ENCODE data around the gene SLC6A17. TPM values are rescaled to one million over a fixed set of nuclear protein-coding genes. Genes with fewer than 3 reads are reported as not detected.

SLC6A17 gene
- total RNA-seq, 1 donor from 2014 or later = 0.52 TPM

- H3K9me3 ChIP-seq (ENCODE audit: control insufficient read depth in 3 of 3, low read length in 3 of 3) = no peaks in the 10 kb centered on the region
- H3K4me1 ChIP-seq (ENCODE audit: control insufficient read depth in 3 of 3, insufficient read depth in 3 of 3, low read length in 3 of 3) = peaks cover 7 to 13% (median 9%) of the 10 kb centered on the region in 3 donors
- H3K36me3 ChIP-seq (ENCODE audit: control insufficient read depth in 3 of 3, insufficient read depth in 3 of 3, low read length in 3 of 3) = peaks cover 5 to 12% (median 11%) of the 10 kb centered on the region in 3 donors
- peaks cover 0 to 3% (median 0%) of the 10 kb centered on the region in 3 donors for H3K27me3 ChIP-seq (ENCODE audit: control insufficient read depth in 3 of 3, insufficient read depth in 3 of 3, low read length in 3 of 3)
- no peak overlapping the region for H3K27ac ChIP-seq (ENCODE audit: low read depth, low read length)
- H3K4me3 ChIP-seq (ENCODE audit: low read length in 3 of 3) = no peak overlapping the region
- no peak overlapping the region for H3K9ac ChIP-seq (ENCODE audit: low read depth in 1 of 3, low read length in 3 of 3)
Measured at GRCh38 chr1:110235181-110235833, 85.0 kb downstream of the SLC6A17 start.

DNA sequence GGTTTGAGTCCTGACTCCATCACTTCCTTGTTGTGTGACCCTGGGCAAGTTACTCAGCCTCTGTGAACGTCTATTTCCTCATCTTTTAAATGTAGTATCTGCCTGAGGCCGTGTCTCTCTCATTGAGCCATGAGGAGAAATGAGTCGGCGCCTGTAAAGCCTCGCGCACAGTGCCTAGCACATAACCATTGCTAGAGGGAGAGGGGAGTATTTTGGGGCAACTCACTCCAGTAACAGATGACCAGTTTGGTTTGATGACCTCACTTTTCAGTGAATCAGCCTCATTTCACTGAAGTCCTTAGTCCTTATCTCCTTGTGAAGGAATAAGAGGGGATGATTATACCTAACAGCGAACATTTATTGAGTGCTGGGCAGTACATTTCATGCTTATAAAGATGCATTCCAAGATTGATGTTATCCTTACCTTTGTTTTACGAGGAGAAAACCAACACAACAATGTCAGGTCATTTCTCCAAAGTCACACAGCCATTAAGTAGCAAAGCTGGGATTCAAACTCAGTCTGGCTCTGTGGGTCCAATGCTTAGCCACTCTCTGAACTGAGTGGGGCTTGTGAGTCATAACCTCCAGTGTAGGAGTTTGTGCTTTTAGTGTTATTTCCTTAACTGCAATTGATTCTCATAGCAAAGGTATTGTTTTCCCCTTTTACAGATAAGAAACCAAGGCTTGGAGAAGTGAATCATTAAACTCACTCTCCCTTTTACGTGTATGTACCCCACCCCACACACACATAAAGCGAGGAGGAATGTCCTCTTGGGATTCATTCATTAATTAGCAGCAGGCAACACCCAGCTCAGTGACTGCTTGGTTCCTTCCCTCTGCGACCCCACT is 85.8 kb downstream of the SLC6A17 start:
- H3K9me3 ChIP-seq (ENCODE audit: control insufficient read depth in 3 of 3, low read length in 3 of 3) = no peaks in the 10 kb centered on the region
- H3K4me1 ChIP-seq (ENCODE audit: control insufficient read depth in 3 of 3, insufficient read depth in 3 of 3, low read length in 3 of 3) = peaks cover 3 to 14% (median 7%) of the 10 kb centered on the region in 3 donors
- no peak overlapping the region for H3K27ac ChIP-seq (ENCODE audit: low read depth, low read length)
- H3K27me3 ChIP-seq (ENCODE audit: control insufficient read depth in 3 of 3, insufficient read depth in 3 of 3, low read length in 3 of 3) = peaks cover 0 to 3% (median 0%) of the 10 kb centered on the region in 3 donors
- no peak overlapping the region for H3K4me3 ChIP-seq (ENCODE audit: low read length in 3 of 3)
- peaks cover 5 to 12% (median 11%) of the 10 kb centered on the region in 3 donors for H3K36me3 ChIP-seq (ENCODE audit: control insufficient read depth in 3 of 3, insufficient read depth in 3 of 3, low read length in 3 of 3)
- no peak overlapping the region for H3K9ac ChIP-seq (ENCODE audit: low read depth in 1 of 3, low read length in 3 of 3)

DNA sequence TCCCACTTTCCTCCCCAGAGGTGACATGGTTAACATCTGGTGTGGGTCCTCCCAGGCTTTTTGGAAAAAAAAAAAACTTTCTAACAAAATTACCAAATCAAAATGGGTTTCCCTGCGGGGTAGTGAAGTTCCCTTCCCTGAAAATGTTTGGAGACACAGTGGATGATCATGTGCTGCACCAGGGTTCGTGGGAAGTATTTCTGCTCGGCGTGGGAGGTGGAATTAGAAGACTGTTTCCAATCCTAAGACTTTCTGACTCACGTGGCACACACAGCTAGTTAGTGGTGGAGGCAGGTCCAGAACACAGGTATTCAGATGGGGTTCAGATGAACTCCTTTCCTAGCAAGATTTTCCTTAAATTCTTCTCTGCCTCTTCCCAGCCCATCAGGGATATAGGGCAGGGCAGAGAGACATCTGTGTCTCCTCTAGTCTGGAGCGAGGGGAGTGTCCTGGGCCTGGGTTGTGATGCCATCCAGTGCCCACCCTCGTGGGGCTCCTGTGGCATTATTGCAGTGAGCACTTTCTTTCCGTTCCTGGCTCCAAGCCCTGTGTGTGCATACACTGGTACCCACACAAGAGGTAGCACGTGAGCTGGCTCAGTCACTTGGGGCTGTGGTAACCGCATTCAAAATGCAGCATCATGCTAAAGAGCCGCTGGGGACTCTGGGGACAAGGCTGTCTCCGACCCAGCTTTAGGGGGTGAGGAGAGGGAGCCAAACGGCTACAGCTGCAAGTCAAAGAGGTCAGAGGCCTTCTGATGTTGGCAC is 87.3 kb downstream of the SLC6A17 start:
- H3K9me3 ChIP-seq (ENCODE audit: control insufficient read depth in 3 of 3, low read length in 3 of 3) = no peaks in the 10 kb centered on the region
- H3K4me3 ChIP-seq (ENCODE audit: low read length in 3 of 3) = no peak overlapping the region
- no peak overlapping the region for H3K9ac ChIP-seq (ENCODE audit: low read depth in 1 of 3, low read length in 3 of 3)
- peaks cover 3 to 17% (median 7%) of the 10 kb centered on the region in 3 donors for H3K4me1 ChIP-seq (ENCODE audit: control insufficient read depth in 3 of 3, insufficient read depth in 3 of 3, low read length in 3 of 3)
- H3K27me3 ChIP-seq (ENCODE audit: control insufficient read depth in 3 of 3, insufficient read depth in 3 of 3, low read length in 3 of 3) = peaks cover 0 to 3% (median 0%) of the 10 kb centered on the region in 3 donors
- H3K27ac ChIP-seq (ENCODE audit: low read depth, low read length) = no peak overlapping the region
- peaks cover 1 to 6% (median 3%) of the 10 kb centered on the region in 3 donors for H3K36me3 ChIP-seq (ENCODE audit: control insufficient read depth in 3 of 3, insufficient read depth in 3 of 3, low read length in 3 of 3)

GRCh38 chr1:110239441-110240430 is 89.4 kb downstream of the SLC6A17 start:
- no peak overlapping the region for H3K4me3 ChIP-seq (ENCODE audit: low read length in 3 of 3)
- peaks cover 5 to 17% (median 6%) of the 10 kb centered on the region in 3 donors for H3K4me1 ChIP-seq (ENCODE audit: control insufficient read depth in 3 of 3, insufficient read depth in 3 of 3, low read length in 3 of 3)
- H3K9me3 ChIP-seq (ENCODE audit: control insufficient read depth in 3 of 3, low read length in 3 of 3) = no peaks in the 10 kb centered on the region
- H3K9ac ChIP-seq (ENCODE audit: low read depth in 1 of 3, low read length in 3 of 3) = no peak overlapping the region
- H3K27me3 ChIP-seq (ENCODE audit: control insufficient read depth in 3 of 3, insufficient read depth in 3 of 3, low read length in 3 of 3) = peaks cover 0 to 9% (median 0%) of the 10 kb centered on the region in 3 donors
- H3K36me3 ChIP-seq (ENCODE audit: control insufficient read depth in 3 of 3, insufficient read depth in 3 of 3, low read length in 3 of 3) = no peaks in the 10 kb centered on the region
- H3K27ac ChIP-seq (ENCODE audit: low read depth, low read length) = peak overlapping the region; percentile 40

DNA sequence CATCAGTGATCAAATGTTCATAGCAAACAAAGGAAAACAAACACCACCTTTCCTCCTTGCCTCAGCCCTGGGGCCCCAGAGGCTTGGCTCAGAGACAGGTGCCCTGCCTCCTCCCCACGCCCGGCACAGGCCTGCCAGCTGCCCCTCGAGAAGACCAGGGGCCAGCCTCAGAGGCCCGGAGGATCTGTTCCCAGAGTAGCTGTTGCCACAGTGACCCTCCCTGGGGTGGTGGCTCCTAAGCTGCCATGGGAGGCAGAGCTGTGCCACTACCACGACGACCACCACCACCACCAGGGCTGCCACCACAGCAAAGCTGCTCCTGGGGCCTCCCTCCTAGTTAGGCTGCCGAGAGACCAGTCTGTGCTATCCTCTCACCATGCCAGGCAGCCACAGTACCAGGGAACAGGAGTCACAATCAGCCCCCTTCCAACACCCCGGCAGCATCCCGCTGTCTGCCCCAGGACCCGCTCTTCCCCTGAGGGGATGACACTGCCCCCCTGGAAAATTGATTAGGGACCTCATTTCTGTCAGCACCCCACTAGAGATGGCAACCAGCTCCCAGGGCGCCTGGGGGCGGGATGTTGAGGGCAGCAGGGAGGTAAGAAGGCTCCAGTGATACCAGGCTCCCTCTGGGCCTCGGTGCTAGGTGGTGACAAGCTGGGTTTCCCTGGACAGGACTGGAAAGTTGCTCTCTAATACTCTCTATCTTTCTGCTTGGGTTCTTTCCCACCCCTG is 90.3 kb downstream of the SLC6A17 start:
- Histone ChIP-seq H3K4me3 (ENCODE audit: low read length in 3 of 3) (no peak overlapping the region), H3K27ac (ENCODE audit: low read depth, low read length) (no peak overlapping the region), H3K36me3 (ENCODE audit: control insufficient read depth in 3 of 3, insufficient read depth in 3 of 3, low read length in 3 of 3) (no peaks in the 10 kb centered on the region), H3K27me3 (ENCODE audit: control insufficient read depth in 3 of 3, insufficient read depth in 3 of 3, low read length in 3 of 3) (peaks cover 0 to 11% (median 0%) of the 10 kb centered on the region in 3 donors), H3K9me3 (ENCODE audit: control insufficient read depth in 3 of 3, low read length in 3 of 3) (no peaks in the 10 kb centered on the region), H3K4me1 (ENCODE audit: control insufficient read depth in 3 of 3, insufficient read depth in 3 of 3, low read length in 3 of 3) (peaks cover 5 to 9% (median 6%) of the 10 kb centered on the region in 3 donors), H3K9ac (ENCODE audit: low read depth in 1 of 3, low read length in 3 of 3) (no peak overlapping the region)

DNA sequence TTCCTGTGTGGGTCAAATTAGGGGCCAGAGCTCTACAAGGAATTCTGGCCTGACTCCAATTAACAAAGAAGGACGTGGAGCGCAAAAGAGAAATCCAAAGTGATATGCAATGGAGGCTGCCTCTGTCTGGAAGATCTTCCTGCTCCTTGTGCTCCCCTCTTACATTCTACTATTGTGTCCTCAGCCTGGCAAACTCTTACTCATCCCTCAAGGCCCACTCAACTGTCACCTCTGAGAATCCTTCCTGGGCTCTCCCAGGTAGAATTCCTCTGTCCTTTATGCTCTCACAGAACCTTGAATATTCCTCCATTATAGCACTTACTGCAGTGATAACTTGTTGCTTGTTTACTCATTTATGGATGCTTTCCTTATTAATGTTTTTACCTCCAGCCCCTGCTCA is 91.2 kb downstream of the SLC6A17 start:
- H3K27ac ChIP-seq (ENCODE audit: low read depth, low read length) = no peak overlapping the region
- no peaks in the 10 kb centered on the region for H3K36me3 ChIP-seq (ENCODE audit: control insufficient read depth in 3 of 3, insufficient read depth in 3 of 3, low read length in 3 of 3)
- H3K27me3 ChIP-seq (ENCODE audit: control insufficient read depth in 3 of 3, insufficient read depth in 3 of 3, low read length in 3 of 3) = peaks cover 0 to 9% (median 0%) of the 10 kb centered on the region in 3 donors
- H3K4me3 ChIP-seq (ENCODE audit: low read length in 3 of 3) = no peak overlapping the region
- H3K9me3 ChIP-seq (ENCODE audit: control insufficient read depth in 3 of 3, low read length in 3 of 3) = no peaks in the 10 kb centered on the region
- H3K9ac ChIP-seq (ENCODE audit: low read depth in 1 of 3, low read length in 3 of 3) = no peak overlapping the region
- peaks cover 6 to 11% (median 9%) of the 10 kb centered on the region in 3 donors for H3K4me1 ChIP-seq (ENCODE audit: control insufficient read depth in 3 of 3, insufficient read depth in 3 of 3, low read length in 3 of 3)

DNA sequence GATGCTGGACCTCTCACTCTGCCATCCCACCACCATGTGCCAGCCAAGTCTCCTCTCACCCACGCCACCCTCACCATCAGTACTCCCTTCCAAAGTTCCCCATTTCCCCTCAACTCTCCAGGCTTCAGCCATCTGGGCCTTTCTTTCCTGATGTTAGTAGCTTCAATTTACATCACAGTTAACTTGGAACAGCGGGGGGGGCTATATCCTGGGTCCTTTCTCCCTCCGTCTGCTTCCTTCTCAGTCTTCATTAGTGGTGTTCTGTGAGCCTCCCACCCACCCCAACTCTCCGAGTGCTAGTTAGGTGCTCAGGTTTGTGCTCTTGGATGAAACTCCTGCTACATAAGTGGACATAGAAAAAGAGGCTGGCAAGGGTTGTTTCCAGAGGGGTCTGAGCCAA is 91.8 kb downstream of the SLC6A17 start:
- Histone ChIP-seq H3K36me3 (ENCODE audit: control insufficient read depth in 3 of 3, insufficient read depth in 3 of 3, low read length in 3 of 3) (no peaks in the 10 kb centered on the region), H3K9me3 (ENCODE audit: control insufficient read depth in 3 of 3, low read length in 3 of 3) (no peaks in the 10 kb centered on the region), H3K4me3 (ENCODE audit: low read length in 3 of 3) (no peak overlapping the region), H3K27ac (ENCODE audit: low read depth, low read length) (no peak overlapping the region), H3K9ac (ENCODE audit: low read depth in 1 of 3, low read length in 3 of 3) (no peak overlapping the region), H3K27me3 (ENCODE audit: control insufficient read depth in 3 of 3, insufficient read depth in 3 of 3, low read length in 3 of 3) (peaks cover 0 to 9% (median 0%) of the 10 kb centered on the region in 3 donors), H3K4me1 (ENCODE audit: control insufficient read depth in 3 of 3, insufficient read depth in 3 of 3, low read length in 3 of 3) (peaks cover 6 to 11% (median 9%) of the 10 kb centered on the region in 3 donors)

- Histone ChIP-seq H3K9ac (ENCODE audit: low read depth in 1 of 3, low read length in 3 of 3) (no peak overlapping the region), H3K4me1 (ENCODE audit: control insufficient read depth in 3 of 3, insufficient read depth in 3 of 3, low read length in 3 of 3) (peaks cover 6 to 11% (median 9%) of the 10 kb centered on the region in 3 donors), H3K27ac (ENCODE audit: low read depth, low read length) (no peak overlapping the region), H3K36me3 (ENCODE audit: control insufficient read depth in 3 of 3, insufficient read depth in 3 of 3, low read length in 3 of 3) (no peaks in the 10 kb centered on the region), H3K4me3 (ENCODE audit: low read length in 3 of 3) (no peak overlapping the region), H3K27me3 (ENCODE audit: control insufficient read depth in 3 of 3, insufficient read depth in 3 of 3, low read length in 3 of 3) (peaks cover 0 to 9% (median 0%) of the 10 kb centered on the region in 3 donors), H3K9me3 (ENCODE audit: control insufficient read depth in 3 of 3, low read length in 3 of 3) (no peaks in the 10 kb centered on the region)
Measured at GRCh38 chr1:110242731-110243130, 92.4 kb downstream of the SLC6A17 start.

All from skeletal muscle tissue (tissue), 4 donors.